Measurements from ENCODE around the gene AGAP9. TPM values are rescaled to one million over a fixed set of nuclear protein-coding genes. Genes with fewer than 3 reads are reported as not detected.
"Not testable (repeated sequence)": the region's sequence is repeated elsewhere in the genome, so short reads cannot be mapped to it uniquely, and the experiment has no call there.

The AGAP9 gene
- total and polyA plus RNA-seq, 9 of the 15 experiments (the other 6 are each of a cell fraction or from before 2014, with no cell fraction given): 0.37 to 11.7 (median 5.8) TPM

DNA sequence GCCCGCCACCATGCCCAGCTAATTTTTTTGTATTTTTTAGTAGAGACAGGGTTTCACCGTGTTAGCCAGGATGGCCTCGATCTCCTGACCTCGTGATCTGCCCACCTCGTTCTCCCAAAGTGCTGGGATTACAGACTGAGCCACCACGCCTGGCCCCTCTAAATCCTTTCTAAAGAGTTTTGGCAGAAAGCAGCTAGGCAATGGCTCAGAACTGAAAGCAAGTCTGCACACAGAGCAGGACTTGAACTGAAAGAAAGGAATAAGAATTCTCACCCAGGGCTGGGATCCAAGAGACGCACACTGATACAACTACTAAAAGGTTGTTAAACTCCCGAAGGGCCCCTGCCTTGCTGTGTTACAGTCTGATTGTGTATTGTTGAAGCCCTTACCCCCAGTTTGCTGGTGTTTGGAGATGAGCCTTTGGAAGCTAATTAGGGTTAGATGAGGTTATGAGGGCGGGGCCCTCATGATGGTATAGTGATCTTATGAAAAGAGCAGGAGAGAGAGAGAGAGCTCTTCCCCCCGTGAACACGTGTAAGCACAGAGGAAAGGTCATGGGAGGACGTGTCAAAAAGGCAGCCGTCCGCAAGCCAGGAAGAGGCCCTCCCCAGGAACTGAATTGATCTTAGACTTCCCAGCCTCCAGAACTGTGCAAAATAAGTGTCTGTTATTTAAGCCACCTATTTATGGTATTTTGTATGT is 58.1 kb downstream of the AGAP9 start:
- POLR2A ChIA-PET; ATAC-seq; TF ChIP-seq NR2C1 (IDR thresholded peaks at IDR 0.05): not testable (repeated sequence)
- TF ChIP-seq, protein P1, sequence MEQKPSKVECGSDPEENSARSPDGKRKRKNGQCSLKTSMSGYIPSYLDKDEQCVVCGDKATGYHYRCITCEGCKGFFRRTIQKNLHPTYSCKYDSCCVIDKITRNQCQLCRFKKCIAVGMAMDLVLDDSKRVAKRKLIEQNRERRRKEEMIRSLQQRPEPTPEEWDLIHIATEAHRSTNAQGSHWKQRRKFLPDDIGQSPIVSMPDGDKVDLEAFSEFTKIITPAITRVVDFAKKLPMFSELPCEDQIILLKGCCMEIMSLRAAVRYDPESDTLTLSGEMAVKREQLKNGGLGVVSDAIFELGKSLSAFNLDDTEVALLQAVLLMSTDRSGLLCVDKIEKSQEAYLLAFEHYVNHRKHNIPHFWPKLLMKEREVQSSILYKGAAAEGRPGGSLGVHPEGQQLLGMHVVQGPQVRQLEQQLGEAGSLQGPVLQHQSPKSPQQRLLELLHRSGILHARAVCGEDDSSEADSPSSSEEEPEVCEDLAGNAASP (IDR thresholded peaks at IDR 0.05): peak; percentile 21; the same call in 1 of the 2 replicates
- TF ChIP-seq, protein P2, sequence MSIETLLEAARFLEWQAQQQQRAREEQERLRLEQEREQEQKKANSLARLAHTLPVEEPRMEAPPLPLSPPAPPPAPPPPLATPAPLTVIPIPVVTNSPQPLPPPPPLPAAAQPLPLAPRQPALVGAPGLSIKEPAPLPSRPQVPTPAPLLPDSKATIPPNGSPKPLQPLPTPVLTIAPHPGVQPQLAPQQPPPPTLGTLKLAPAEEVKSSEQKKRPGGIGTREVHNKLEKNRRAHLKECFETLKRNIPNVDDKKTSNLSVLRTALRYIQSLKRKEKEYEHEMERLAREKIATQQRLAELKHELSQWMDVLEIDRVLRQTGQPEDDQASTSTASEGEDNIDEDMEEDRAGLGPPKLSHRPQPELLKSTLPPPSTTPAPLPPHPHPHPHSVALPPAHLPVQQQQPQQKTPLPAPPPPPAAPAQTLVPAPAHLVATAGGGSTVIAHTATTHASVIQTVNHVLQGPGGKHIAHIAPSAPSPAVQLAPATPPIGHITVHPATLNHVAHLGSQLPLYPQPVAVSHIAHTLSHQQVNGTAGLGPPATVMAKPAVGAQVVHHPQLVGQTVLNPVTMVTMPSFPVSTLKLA (conservative IDR thresholded peaks at IDR 0.05): peak in 1 of 2 experiments; percentile 49; a peak in 1 of 4 replicates
- TF ChIP-seq, protein P3, sequence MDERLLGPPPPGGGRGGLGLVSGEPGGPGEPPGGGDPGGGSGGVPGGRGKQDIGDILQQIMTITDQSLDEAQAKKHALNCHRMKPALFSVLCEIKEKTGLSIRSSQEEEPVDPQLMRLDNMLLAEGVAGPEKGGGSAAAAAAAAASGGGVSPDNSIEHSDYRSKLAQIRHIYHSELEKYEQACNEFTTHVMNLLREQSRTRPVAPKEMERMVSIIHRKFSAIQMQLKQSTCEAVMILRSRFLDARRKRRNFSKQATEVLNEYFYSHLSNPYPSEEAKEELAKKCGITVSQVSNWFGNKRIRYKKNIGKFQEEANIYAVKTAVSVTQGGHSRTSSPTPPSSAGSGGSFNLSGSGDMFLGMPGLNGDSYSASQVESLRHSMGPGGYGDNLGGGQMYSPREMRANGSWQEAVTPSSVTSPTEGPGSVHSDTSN (CRISPR knock-in tag; IDR thresholded peaks at IDR 0.05; ENCODE audit: low read depth): not testable (repeated sequence)
- TF ChIP-seq, protein P3 (tag; conservative IDR thresholded peaks at IDR 0.05; ENCODE audit: low read depth): 0 out of 2 replicates have a peak, but pooled peaks have one; percentile 12
- peak; percentile 48; the same call in 1 of the 2 replicates for TF ChIP-seq L3MBTL2 (IDR thresholded peaks at IDR 0.05)
- peak; percentile 64 for TF ChIP-seq NR2C1 (tag; IDR thresholded peaks at IDR 0.05)

More for the DNA sequence above, 58.1 kb downstream of the AGAP9 start:
- H3K4me2 ChIP-seq (ENCODE audit: insufficient read depth, low read length); H3K36me3 ChIP-seq (ENCODE audit: control insufficient read depth, insufficient read depth, low read length); H3K79me2 ChIP-seq (ENCODE audit: control insufficient read depth, insufficient read depth, low read length); H3K9ac ChIP-seq (ENCODE audit: insufficient read depth in 1 of 2, low read depth in 2 of 2, low read length in 2 of 2); intact Hi-C loops (cut with micrococcal nuclease); FAIRE-seq; CTCF ChIA-PET (ENCODE audit: low intra/inter-chr PET ratio); H3K27ac ChIP-seq (ENCODE audit: extremely low read depth, low read depth, low read length); H3K4me3 ChIP-seq; H4K20me1 ChIP-seq (replicated peaks; ENCODE audit: control insufficient read depth, insufficient read depth, low read length); H3K27me3 ChIP-seq (ENCODE audit: control insufficient read depth in 2 of 2, insufficient read depth in 2 of 2, low read length in 2 of 2); BruUV-seq (replicated peaks); H3K4me1 ChIP-seq (replicated peaks in 1 of 2; ENCODE audit: control insufficient read depth in 2 of 2, insufficient read depth in 2 of 2, low read length in 2 of 2); H3K9me1 ChIP-seq (ENCODE audit: control insufficient read depth, insufficient read depth, low read length); H3K9me3 ChIP-seq (replicated peaks; ENCODE audit: control insufficient read depth, insufficient read depth, low read depth, low read length); H2AFZ ChIP-seq (ENCODE audit: low read depth, low read length); DNase-seq (ENCODE audit: extremely low read depth in 1 of 4, low spot score in 3 of 4): not testable (repeated sequence)
- in situ Hi-C loops (cut with MboI): loop anchor here (5.0 kb wide), 1 partner anchor 1073 kb away; no protein-coding TSS in a partner anchor
- WGBS (ENCODE audit: insufficient coverage, low coverage, missing lambda C conversion rate): 33% methylated on average over 10 of the region's 14 CpGs

Data from K562 (cell line).